HS-5 (cell line): ENCODE data around the gene PRAC2.

ENCODE experiments used
- DNase-seq: peaks from one replicate; pipeline ENCODE4 v3.0.0-alpha.2; 2012; ENCODE audit warnings: low read depth

PRAC2 gene

DNA sequence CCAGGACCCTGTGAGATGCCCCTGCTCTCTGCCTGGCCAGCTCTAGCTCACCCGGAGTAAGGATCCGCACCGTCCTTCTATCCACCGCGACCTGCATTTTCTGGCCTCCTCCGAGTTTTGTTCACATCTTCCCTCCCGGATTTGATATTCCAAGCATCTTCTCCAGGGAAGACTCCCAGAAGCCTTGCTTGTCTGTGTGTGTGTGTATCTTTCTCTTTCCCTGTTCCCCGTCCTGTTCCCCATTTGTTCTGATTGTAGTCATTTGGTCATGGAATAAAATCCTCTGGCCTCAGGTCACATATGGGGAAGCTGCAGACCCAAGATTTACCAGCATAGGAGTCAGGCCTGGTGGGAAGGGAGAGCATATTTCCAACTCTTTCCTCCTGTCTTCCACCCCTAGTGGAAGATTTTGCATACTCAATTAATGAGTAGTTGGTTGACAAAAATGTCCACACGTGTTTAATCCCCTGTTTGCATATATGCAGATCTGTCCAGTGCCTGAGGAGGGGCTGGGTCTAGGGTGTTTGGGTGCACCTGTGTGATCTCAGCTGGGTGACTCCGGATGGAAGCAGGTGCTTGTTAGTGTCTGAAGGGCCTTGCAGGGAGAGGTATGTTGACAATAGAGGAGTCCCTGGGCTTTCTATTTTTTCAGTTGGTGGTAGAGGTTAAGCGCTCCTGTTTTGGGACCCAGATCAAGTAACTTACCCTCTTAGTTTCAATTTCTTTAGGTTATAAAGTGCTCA, 2.5 kb upstream of the PRAC2 start:
- no peak for DNase-seq

DNA sequence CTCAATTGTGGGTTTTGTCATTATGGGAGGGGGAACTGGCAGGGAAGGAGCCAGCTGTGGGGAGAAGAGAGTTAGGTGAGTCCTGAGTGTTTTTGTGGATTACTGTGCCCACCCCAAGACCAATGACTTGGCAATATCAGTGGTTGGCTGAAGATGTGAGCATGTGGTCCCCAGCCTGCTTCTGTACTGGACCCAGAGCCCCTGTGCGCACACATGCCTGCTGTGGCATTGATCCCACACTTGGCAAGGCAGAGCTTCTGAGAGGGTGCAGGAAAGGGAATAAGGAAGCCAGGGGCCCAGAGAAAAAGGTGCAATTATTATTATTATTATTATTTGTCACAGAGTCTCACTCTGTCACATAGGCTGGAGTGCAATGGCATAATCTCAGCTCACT, 2.0 kb upstream of the PRAC2 start:
- DNase-seq = no peak

DNA sequence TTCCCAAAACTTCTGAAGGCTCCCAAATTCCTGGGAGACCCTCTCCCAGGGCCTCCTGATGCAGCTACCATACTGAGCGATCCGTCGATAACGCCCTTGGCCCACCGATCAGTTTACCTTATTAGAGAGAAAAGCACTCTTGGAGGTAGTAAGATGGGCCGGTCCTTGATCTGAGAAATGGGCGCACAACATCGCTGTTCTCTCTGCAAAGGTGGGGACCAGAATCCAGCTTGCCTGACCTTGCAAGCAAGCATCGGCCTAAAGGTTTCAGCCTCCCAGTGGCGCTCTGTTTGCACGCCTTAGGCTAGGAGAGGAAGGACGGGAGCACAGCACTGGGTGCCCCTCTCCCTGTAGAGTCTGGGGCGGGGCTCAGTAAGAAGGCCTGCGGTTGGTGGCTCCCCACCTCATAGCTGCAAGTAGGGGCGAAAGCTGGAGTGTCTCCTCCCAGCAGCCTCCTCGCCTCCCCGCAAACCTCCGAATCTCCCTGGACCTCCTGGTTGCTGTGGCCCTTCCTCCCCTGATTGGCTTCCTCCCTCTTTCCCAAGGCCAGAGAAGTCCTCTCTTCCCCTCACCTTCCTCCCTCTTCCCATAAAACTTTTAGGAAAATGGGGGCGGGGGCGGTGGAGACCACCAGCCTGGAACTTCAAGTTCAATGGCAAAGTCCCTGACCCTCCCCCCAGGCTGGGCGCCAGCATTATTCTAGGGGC, 631 bp upstream of the PRAC2 start, which contains the start of gene PRAC1:
Gene PRAC1, minus strand, starts transcription at position 318 of the 707 bp plus-strand sequence. Its CDS starts 126 bp downstream, at position 192.
- DNase-seq = no peak

DNA sequence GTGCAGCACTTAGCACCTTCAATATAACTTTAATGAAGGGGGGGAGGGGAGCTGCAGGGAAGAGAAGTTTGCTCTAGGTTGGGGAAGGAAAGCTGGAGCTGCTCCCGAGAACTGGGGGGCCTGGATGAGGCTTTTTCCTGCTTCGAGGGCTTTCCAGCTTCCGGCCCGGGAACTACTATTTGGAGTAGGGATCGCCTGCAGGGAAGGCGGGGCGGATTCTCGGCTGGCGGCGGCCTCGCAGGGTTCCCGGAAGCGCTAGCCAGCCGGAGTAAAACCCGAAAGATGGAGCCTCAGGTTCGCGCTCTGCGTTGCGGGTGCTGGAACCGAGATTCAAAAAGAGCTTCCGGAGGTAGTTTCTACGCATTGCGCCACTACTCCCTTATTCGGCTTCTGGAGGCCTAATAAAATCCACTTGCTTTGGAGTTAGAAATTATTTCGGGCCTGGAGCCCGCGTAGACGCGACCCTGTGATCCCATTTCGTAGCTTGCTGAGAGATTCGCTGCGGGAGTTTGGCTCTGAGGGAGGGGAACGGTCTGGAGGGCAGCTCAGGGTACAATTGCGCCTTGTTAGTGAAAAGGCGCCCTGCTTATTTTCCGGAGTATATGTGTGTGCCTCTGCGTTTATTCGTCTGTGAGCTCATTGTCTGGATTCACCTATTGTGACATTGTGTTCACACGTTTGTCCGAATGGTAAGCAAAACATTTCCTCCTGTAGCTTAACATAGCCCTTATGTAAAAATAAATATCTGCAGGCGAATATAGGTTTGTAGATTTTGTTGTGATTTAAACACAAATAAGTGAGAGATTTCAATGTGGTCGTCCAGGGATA, 652 bp downstream of the PRAC2 start:
- DNase-seq = no peak

DNA sequence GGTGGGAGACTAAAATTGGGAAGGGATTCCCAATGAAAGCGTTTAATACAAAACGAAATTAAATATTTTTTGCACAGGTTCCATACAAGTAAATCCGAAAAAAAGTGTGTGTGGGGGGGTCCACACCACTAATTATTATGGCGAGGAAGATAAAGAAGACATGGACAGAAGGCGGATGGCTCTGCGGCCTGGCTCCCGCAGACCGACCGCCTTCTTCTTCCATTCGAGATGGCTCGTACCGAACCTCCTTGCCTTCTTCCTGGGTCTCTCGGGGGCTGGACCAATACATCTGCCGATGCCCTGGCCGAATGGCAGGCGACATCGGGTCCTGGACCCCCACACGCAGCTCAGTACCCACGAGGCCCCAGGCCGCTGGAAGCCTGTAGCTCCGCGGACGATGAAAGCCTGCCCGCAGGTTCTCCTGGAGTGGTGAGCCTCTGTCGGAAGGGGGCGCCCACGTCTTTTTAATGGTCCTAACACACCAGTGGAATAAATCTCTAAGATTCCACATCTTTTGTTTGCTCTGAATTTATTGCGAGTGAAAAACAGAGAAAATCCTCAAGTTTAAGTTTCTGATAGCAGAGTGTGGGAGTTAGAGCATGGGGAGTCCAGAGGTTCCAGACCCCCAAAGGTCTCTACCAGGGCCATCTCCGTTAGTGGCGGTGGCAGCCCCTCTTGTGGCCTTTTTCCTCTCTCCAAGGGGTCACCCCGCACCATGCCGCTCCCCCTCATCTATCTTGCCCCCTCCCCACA, 1.4 kb downstream of the PRAC2 start:
- no peak for DNase-seq

DNA sequence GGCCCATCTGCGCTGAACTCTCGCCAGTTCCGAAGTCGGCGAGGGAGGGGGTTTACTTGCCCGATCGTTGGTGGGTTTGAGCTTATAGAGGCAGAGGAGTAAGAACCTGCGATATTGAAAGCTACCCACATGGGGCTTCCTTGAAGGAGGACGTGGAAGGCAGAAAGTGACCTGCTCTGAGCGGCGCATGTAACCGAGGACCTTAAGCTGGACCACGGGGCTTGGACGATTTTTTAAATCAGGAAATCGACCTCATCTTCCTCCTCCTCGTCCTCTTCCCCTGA, 2.0 kb downstream of the PRAC2 start:
- DNase-seq = no peak

DNA sequence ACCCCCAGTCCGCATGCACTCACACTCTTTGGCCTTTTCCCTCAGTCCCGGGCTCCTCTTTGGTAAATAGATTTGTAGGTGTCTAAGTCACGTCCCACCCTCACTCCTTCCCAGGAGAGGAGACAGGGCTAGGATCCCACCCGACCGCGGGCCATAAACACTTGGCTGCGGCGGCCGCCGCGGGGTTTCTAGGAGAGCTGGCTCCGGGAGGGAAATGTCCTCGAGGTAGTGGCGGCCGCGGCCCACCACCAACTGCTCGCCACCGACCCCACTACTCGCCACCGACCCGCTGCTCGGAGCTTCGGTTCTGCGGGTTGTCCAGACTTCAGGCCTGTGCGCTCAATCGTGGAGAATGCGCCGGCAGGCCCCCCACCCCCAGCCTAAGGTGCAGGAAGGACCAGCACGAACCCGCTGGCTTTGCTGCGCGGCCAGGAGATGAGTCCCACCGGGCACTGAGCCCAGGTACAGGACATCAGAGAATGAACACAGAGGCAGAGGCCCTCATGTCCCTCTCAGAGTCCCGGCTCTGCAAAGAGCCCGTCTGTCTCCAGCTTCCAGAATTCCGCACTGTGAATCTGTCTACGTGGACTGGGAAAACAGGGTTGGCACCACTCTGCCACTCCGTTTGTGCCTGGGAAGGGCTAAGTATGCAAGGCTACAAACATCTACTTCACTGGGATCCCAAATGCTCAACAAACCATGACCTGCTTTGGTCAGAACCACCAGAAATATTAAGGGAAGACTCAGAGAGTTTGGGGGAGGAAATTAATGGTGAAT, 2.5 kb downstream of the PRAC2 start:
- DNase-seq = no peak

DNA sequence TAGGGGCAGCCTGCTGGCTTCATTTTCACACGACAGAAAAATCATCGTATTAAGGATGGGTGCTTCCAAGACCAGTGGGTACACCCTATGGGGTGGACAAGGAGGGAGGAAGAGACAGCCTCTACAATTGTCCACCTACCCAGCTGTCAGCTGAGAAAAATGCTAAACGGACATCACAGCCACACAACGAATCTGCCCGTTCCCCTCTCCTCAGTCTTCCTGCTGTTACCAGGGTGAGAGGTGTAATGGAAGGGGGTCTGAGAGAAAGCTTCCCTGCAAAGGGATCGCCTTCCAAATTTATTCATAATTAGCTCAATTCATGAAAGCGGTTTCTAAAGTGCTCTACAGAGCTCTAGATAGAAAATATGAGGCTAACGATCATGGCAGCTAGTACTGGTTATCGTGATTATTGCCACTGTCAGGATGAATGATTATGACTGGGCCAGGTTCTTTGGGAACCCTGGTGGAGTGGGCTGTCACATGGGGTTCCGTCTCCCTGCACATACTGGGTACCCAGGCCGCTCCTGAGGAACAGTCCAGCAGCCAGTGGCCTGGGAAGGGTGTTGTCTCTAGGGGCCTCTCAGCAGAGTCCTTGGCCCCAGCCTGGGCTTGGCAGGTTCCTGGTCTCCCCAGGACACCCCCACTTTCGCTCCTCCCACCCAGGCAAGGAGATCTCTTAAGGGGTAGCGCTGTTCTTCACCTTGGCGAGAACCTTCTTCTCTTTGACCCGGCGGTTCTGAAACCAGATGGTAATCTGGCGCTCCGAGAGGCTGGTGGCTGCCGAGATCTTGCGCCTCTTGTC, 3.3 kb downstream of the PRAC2 start:
- DNase-seq = no peak

DNA sequence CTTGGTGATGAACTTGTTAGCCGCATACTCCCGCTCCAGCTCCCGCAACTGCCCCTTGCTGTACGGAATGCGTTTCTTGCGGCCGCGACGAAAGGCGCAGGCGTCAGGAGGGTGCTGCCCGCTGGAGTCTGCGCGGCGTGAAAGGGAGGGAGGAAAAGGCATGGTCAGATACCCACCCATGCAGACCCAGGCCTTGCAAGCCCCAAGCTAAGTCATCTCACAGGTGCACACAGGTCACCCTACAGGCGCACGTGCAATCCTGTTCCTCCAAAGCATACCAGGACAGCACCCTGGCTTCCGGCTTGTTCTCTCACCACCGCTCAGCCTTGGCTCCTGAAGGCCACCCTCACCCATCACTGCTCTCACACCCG, 3.9 kb downstream of the PRAC2 start:
- DNase-seq = no peak

DNA sequence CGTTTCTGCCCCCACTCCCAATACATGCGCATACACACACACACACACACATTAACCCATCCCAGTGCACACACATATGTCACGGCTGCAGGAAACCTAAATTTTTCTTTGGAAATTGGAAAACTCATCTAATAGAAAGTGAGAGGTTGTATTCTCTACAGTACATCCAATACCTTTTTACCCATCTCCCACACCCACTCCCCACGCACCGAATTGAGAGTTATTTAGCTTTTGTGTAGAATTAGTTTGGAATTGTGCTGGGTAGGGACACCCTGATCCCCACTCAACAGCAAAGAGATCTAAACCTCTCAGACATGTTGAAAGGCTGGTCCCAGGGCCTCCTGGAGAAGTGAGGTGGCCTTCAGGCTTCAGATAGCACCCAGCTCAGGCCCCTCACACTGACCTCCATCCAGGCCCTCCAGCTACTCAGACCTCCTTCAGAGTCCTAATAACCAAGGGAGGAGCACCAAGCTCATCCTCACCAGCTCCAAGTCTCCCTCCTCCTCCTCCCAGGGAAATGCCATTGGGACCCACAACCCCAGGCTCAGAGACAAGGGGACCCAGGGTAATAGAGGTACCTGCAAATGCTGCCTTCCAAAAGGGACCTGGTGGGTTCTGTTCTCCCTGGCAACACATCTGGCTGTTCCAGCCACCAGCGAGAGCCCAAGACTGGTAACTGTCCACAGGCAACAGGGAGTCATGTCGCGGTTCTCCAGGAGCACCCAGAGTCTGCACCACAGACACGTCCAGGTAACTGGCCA, 4.6 kb downstream of the PRAC2 start:
- DNase-seq = no peak

DNA sequence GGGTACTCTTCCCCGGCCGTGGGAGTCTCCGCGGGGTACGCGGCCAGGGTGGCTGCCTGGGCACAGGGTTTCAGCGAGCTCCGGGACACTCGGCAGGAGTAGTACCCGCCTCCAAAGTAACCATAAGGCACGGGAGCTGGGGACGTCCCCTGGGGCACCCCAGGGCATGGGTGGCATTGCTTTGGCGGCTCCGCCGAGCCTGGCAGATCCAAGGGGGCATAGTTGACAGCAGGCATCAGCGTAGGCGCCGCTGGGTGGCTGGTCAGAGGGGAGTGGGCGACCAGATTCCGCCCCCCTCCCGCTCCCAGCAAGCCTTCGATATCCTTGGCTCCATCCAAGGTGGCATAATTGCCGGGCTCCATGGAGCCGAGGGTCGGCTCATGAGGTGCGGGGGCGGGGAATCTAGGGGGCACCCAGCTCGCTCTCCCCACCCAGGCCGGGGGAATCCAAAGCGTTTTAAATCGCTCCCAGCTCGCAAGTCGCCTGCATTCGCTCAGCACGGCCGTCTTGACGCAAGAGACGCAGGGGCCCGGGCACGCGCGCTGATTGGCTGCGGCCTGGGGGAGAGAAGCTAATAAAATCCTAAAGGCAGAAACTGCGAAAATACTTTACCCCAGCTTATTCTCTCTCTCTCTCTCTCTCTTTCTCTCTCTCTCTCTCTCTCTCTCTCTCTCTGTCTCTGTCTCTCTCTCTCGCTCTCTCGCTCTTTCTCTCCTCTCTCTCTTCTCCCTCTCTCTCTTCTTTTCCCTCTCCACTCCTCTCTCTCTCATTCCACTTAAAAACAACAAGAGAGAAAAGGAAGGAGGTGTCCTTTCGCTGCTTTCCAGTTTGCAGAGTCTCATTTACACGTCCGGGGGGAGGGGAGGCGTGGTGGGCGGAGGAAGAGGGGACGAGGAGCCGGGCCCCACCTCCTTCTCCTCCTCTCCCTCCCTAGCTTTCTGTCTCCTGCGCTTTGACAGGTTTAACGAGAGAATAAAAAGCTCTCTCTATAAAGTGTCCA, 5.5 kb downstream of the PRAC2 start, which contains the start of gene HOXB13:
Gene HOXB13, minus strand, starts transcription at position 519 of the 1,000 bp plus-strand sequence. Its CDS starts 157 bp downstream, at position 362.
- peak; percentile 60 for DNase-seq

DNA sequence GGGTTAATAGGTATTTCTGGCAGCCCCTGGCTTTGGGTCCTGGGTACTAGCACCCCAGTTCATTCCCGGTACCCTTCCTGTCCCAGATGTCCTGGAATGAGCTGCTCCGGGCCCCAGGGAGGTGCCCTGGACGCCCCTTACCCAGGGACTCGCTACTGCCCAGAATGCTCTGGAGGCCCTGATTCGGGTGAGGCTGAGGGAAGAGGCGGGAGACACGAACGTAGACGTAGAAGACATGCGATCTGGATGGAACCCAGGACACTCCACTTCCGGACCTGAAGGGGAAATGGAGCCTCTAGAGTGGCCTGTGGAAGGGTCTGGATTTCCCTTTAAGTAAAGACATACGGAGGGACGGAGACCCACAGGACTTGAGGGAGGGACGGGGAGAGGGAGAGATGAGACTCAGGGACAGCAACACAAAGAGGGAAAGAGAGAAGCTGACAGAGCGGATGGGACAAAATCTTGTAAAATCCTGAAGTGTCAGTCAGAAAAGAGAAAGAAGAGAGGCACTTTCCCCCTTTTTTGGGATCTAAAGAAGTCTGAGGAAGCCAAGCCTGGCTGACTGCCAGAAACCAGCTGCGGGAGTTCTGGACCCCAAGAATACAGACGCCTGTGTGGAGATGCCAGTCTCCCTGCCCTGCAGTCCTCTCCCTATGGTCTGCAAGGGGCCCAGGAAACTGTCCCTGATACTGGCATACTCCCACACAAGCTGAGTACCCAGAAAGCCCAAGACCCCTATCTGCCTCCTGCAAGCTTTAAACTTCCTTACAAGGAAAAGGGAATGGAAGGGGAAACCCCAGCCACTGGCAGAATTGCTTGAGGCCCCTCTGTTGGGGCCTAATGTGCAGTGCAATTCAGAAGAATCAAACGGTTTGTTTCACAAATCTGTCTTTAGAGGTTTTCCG, 6.6 kb downstream of the PRAC2 start:
- no peak for DNase-seq

DNA sequence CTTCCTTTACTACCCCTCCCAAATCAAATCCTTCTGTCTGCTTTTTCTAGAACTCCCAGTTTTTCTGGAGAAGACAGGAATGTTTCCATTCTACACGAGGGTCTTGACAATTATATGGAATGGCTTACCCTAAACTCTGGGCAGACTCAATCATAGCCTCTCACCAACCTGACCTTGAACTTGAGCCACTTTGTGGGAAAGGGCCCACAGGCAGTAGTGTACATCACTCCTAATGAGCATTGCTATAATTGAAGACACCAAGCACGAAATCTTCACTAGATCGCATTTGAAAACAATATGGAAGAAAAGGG, 7.2 kb downstream of the PRAC2 start:
- no peak for DNase-seq

DNA sequence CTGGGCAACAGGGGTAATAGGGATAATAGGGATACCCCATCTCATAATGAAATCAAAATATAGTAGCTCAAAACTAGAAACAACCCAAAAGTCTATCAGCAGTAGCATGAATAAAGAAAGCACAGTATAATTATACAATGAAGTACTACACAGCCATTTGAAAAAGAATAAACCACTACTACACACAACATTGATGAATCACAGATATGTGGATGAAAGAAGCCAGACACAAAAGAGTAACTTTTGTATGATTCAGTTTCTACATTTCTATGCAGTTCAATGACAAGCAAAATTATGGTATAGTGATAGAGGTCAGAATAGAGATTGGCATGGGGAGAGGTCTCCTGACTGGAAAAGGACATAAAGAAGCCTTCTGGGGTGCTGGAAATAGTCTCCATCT, 8.4 kb downstream of the PRAC2 start:
- DNase-seq = no peak

DNA sequence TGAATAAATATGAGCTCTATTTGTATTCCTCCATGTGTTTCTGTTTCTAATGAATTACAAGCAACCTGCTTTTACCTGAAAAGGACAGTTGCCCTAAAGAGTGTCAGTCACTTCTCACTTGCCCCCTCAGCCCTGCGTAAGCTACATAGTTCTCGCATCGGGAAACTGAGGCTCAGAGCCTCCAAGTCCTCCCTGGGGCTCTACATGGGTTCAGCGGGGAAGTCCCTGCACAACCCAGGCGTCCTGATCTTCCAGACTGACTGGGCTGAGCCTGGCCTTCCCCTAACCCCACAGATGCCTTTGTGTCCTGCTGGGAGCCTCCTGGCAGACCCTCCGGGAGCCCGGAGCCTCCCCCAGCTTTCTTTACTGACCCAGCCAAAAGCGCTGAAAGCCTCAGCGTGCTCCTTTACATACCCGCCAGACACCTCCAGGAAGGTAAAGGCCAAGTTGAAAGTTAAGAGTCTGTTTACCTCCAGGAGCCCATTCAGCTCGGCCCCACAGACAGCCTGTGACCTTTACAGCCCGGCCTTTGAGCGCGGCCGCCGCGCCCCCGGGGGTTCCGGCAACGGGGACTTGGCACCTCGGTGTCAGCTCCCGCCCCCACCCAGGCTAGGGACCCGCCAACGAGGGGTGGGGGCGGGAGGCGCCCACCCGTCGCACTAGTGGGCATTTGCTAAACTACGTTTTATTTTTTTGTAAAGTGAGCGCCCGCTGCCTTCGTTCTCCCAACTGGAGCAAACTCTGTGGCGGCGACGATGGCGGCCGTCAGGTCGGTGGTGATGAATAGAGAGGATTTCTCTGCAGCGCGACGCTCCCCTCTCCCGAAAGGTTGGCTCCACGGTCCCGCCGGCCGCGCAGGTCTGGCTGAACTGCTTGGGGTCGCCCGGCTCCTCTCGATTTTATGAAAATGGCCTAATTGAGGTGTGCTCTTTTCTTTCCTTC, 10.0 kb downstream of the PRAC2 start:
- DNase-seq = no peak

DNA sequence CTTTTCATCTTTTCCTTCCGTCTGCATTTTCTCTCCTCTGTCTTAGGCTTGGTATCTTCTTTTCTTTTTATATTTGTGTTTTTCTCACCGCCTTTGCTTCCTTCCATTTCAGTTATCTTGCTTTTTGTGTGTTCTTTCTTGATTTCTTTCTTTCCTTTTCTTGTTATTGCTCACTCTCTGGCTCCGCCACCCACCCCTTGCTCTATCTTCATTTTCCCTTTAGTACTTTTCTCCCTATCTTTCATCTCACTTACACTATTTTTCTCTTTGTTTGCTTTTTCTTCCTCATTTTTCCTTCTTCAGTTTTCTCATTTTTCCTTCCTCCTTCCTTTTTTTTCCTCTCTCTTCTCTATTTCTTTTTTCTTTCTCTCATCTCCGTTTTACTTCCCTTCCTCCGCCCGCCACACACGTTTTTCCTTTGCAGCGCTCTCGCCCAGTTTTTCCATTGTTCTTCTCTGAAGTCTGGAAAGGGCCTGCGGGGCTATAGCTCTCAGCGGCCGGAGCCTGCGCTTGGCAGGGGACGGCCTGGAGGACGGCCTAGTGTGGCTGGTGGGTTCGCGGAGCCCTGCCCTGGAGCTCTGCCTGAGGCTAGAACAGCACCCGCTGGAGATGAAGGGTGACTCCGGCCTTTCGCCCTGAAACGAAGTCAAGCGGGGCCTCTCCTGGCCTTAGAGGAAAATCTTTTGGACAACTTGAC, 10.8 kb downstream of the PRAC2 start:
- DNase-seq = no peak
